GM13977 (cell line): ENCODE results near the gene TBL1Y.

Experiments used
- DNase-seq: peaks from one replicate; pipeline ENCODE4 v3.0.0; 2012; ENCODE audit warnings: low spot score
- in situ Hi-C: fragments of 300-500 bp; cut with MboI; formaldehyde crosslinking; loops from one replicate; pipeline ENCODE4 v1.12.0; 2022; ENCODE audit warnings: low sequenced_read_pairs, low pct_unique_long_range_greater_than_20kb, mixed read lengths, inconsistent platforms; ENCODE audit not compliant: unreplicated experiment
- TF ChIP-seq, protein P1 (sequence below): IDR thresholded peaks from 2 replicates; pipeline ENCODE4 v1.5.1; 2012; ENCODE audit warnings: mild to moderate bottlenecking, control low read depth; ENCODE audit not compliant: insufficient read depth; ENCODE audit errors: extremely low read depth, missing control alignments

The TBL1Y gene

DNA sequence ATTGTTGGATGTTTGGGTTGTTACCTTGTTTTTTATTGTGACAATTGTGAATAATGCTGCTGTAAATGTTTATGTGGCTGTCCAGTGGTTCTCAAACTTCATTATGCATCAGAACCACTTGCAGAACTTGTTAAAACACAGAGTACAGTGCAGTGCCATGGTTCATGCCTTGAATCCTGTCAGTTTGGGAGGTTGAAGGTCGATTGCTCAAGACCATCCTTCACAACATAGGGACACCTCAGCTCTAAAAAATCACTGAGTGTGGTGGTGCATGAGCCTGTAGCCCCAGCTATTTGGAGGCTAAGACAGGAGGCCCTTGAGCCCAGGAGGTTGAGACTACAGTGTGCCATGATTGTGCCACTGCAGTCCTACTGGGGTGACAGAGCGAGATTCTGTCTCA, 25.0 kb downstream of the TBL1Y start:
- no peak for DNase-seq
- in situ Hi-C loops: no loop called here
- TF ChIP-seq, protein P1, sequence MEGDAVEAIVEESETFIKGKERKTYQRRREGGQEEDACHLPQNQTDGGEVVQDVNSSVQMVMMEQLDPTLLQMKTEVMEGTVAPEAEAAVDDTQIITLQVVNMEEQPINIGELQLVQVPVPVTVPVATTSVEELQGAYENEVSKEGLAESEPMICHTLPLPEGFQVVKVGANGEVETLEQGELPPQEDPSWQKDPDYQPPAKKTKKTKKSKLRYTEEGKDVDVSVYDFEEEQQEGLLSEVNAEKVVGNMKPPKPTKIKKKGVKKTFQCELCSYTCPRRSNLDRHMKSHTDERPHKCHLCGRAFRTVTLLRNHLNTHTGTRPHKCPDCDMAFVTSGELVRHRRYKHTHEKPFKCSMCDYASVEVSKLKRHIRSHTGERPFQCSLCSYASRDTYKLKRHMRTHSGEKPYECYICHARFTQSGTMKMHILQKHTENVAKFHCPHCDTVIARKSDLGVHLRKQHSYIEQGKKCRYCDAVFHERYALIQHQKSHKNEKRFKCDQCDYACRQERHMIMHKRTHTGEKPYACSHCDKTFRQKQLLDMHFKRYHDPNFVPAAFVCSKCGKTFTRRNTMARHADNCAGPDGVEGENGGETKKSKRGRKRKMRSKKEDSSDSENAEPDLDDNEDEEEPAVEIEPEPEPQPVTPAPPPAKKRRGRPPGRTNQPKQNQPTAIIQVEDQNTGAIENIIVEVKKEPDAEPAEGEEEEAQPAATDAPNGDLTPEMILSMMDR: no peak

DNA sequence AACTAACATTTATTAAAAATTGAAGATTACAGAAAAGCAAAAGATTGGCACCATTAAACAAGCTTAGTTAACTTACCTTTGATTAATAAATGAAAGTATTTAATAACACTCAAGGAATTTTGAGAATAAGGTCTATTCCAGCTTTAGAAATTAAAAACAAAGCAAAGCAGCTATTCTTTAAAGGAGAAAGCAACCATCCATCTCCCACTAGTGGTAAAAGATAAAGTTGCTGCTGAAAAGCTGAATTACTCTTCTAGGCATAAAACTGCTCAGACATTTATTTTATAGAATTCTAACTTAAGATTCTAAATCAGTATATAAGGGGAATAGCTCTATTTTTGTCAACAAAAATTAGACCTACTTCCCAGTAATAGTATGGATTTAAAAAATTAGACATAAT, 37.2 kb downstream of the TBL1Y start:
- TF ChIP-seq, protein P1: no peak
- in situ Hi-C loops: no loop called here
- no peak for DNase-seq

DNA sequence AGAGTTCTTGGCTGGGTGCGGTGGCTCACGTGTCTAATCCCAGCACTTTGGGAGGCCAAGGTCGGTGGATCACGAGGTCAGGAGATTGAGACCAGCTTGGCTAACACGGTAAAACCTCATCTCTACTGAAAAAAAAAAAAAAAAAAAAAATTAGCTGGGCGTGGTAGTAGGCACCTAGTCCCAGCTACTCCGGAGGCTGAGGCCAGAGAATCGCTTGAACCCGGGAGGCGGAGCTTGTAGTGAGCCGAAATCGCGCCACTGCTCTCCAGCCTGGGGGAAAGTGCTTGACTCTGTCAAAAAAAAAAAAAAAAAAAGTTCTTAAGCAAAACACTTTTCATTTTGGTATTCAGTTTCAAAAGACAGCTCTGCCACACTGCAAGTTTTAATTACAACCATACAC, 37.9 kb downstream of the TBL1Y start:
- in situ Hi-C loops: no loop called here

DNA sequence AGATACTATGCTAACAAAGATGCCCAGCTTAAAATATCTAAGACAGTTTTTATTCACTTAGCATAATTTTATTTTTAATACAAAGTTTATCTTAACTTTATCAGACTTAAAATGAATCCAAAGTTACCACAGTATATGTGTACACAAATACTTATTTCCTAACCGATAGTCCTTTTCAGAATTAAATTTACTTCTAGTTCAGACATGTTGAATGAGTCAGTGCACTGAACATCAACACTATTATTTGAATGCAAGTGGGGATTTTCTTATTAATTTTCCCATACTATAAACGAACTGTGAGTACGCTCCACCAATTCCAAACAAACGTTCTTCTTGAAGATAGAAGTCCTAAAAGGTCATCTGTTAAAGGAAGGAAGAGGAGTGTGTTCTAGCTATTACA, 39.5 kb downstream of the TBL1Y start:
- in situ Hi-C loops: no loop called here
- TF ChIP-seq, protein P1: no peak
- no peak for DNase-seq

More for the DNA sequence above, 37.9 kb downstream of the TBL1Y start:
- TF ChIP-seq, protein P1: no peak
- DNase-seq: no peak

DNA sequence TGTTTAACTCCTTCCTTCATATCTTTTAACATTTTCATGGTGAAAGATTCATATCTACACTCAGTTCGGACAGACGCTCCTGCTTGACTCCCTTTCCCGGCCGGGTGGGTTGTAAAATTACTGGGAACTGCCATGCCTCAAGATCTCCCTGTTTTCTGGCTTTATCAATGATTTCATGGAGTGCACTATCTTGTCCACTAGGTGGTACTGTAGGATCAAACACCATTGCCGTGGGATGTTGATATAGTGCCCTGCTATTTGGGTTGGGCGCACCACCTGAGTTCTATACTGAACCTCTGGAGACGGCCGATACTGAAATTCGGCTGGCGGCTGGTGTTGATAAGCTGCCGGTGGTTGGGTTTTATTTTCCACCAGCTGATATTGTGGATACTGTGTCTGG, 54.2 kb downstream of the TBL1Y start:
- in situ Hi-C loops: no loop called here
- TF ChIP-seq, protein P1: no peak
- DNase-seq: no peak

DNA sequence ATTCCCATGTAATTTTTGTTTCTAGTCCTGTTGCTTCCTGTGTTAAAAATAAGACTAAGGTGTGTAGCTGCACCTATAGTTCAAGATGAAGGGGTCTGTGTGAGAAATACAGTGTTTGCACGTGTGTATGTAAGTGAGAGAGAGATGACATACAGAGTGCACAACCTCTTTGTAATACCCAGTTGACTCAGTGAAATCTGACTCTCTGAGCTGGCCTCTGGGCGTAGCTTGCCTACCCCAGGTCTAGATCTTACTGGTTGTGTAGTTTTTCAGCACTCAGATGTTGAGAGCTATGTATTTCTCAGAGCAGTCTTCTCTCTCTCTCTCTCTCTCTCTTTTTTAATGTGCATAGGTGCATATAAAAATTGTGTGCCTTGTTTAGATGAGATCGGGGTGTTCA, 56.0 kb downstream of the TBL1Y start:
- DNase-seq: no peak
- in situ Hi-C loops: no loop called here
- TF ChIP-seq, protein P1: no peak

DNA sequence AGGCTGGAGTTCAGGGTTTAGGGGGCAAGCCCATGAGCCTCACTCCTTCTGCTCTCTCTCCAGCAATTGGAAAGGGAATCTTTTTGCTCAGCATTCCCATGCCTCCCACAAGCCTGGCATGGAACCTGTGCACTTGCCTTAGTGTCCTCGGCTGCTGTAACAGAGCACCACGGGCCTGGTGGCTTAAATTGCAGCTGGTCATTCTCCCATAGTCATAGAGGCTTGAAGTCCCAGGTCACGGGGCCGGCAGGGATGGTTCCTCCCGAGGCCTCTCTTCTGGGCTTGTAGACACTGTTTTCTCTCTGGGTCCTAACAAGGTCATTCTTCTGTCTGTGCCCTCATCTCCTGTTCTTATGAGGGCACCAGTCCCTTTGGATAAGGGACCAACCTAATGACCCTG, 57.2 kb downstream of the TBL1Y start:
- in situ Hi-C loops: no loop called here
- TF ChIP-seq, protein P1: no peak
- no peak for DNase-seq
